Right lobe of liver (tissue), 4 donors: ENCODE results near the gene RAP1GDS1.

ENCODE experiments used
- CTCF ChIP-seq, 4 donors: fragments of 200-600 bp in 3 of 4; fragments of 450-650 bp in 1 of 4; IDR thresholded peaks; one replicate each; pipeline versions ENCODE4 v1.5.1 to v1.8.0; 2016 to 2022; ENCODE audit warnings: antibody characterized with exemption in 4 of 4, mild to moderate bottlenecking in 2 of 4
- POLR2A ChIP-seq: fragments of 450-650 bp; IDR thresholded peaks from one replicate; pipeline ENCODE4 v1.6.1; 2017; ENCODE audit warnings: antibody characterized with exemption, mild to moderate bottlenecking
- donor health status: DM: no; HTN: no; CAD: no.
- donor health status: DM: no; HTN: no; CAD: no.
- donor health status: DM: no; HTN: yes; CAD: no.

- TF ChIP-seq POLR2A (no peak), CTCF (IDR thresholded peaks at IDR 0.05) (no peak)
Measured at GRCh38 chr4:98345838-98346237, 84.7 kb downstream of the RAP1GDS1 start.
